GOT3 (cell line): ENCODE results near the gene RFXANK.
"Not testable (repeated sequence)": the region's sequence is repeated elsewhere in the genome, so short reads cannot be mapped to it uniquely, and the experiment has no call there.

Experiments used
- DNase-seq: peaks from one replicate; lab custom pipeline; 2025; ENCODE audit warnings: mixed read lengths; lab: John Stamatoyannopoulos, UW

Gene RFXANK, protein sequence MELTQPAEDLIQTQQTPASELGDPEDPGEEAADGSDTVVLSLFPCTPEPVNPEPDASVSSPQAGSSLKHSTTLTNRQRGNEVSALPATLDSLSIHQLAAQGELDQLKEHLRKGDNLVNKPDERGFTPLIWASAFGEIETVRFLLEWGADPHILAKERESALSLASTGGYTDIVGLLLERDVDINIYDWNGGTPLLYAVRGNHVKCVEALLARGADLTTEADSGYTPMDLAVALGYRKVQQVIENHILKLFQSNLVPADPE

GRCh38 chr19:19192078-19192882 lies at the start of gene RFXANK, which contains the start of gene BORCS8:
TSS of gene RFXANK (plus strand) at chr19:19192258. CDS start at chr19:19193947, 1,689 bp downstream.
TSS of gene BORCS8 (minus strand) at chr19:19192152. CDS start at chr19:19192117, 35 bp downstream.
- DNase-seq, result peak; percentile 93

DNA sequence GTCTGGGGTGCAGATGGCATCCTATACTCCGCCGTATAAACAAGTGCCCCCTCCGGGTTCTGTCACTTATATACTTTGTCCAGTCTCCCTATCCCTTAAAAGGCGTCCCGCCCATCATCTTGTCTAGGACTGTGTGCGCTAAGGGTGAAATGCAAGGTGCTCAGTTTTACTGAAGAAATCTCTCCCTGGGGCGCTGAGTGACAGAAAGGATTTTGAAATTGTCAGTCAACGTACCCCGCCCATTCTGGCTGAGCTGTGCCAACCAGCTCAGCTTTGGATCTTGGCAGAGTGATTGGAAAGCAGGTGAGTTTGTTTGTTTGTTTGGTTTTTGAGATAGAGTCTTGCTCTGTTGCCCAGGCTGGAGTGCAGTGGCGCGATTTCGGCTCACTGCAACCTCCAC lies 49.7 kb upstream of the RFXANK start:
- DNase-seq, result no peak

- DNase-seq, result no peak
These were observed 46.8 kb upstream of the RFXANK start for GRCh38 chr19:19145281-19145680.

DNA sequence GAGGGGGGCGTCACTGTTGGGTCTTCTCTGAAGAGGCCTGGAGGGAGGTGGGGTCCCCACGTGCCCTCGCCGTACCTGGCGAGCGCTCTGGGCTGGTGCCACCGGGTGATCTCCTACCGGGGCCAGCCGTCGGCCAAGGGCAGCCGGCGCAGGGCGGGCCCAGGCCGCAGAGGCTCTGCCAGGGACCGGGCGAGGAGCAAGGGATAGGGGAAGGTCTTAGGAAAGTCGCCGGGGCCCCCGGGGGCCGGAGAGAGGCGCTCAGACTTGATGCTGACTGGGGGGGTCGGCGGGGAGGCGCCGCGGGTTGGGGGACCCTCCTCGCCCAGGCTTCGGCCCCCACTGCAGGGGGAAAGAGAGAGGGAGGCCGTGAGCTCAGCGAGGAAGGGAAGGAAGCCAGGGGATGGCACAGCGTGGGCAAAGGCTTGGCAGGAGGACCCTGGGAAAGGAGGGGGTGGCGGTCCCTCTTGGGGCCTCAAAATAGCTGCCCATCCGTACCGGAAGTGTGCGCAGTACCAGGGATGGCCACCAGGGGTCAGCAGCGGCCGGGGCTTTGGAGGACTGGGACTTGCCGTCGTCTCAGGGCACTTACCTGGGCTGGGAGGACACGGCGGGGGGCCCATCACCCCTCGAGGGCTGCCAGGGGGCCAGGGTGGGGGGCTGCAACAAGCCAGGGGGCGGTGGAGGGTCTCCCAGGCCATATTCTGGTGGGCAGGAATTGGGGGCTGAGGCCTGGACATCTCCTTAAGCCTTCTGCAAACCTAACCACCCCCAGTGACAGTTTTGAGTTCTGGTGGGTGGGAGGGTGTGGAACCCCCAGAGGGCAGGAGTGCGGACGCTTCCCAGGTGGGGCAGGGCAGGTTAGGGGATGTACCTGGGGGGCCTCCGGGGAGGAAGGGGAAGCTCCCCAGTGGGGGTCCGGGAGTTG lies 46.1 kb upstream of the RFXANK start:
- DNase-seq, result peak; percentile 39

GRCh38 chr19:19146865-19147264 lies 45.2 kb upstream of the RFXANK start:
- DNase-seq, result no peak

GRCh38 chr19:19147344-19147743 lies 44.7 kb upstream of the RFXANK start:
- no peak for DNase-seq

- not testable (repeated sequence) for DNase-seq
These were observed 43.6 kb upstream of the RFXANK start for GRCh38 chr19:19148504-19148903.

- DNase-seq, result no peak
These were observed 42.6 kb upstream of the RFXANK start for GRCh38 chr19:19149435-19149834.

DNA sequence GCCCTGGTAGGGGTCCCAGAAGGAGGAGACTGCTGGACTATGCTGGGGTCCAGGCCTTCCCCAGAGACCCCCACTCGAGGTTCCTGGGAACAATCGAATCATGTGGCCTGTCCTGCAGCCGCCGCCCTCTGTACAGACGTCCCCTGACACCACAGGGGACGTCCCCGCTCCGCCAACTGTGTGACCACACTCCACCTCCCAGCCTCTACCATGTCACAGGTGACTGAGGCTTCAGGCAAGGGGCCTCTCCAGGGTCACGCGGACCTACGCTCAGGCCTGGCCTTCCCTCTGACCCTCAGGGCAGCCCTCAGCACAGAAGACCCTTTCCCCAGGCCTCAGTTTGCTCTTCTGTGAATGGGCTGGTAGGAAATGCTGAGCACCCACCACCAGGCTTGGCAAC lies 40.6 kb upstream of the RFXANK start:
- no peak for DNase-seq

GRCh38 chr19:19152668-19153384 lies 39.2 kb upstream of the RFXANK start:
- DNase-seq, result no peak

DNA sequence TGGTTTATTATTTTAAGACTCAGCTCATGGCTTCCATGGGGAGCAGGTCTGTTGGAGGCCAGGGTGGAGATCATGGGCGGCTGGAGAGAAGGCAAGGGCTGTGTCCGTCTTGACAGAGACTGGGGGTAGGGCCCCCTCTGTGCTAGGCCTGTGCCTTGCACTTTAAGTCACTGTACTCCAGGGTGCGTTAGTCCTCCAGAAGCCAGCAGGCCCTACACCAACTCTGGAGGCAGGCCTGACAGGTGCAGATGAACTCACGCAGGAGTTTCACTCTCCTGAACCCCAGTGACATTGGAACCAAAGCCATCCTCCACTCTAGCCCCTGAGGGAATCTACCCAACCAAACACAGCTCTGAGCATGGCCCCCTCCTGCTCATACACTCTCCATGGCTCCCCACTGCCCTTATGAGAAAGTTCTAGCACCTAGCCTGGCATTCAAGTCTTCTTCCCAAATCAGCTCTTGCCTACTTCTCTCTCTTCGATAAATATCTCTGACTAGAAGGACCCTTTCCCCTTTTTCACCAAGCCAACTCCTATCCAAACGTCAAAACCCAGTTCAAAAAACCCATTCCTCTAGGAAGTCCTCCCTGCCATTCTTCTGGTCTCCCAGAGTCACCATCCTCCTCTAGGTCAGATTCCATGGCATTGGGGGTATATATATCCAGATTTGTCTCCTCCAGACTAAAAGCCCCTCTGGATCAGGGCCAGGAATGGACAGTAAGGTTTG lies 37.1 kb upstream of the RFXANK start:
- no peak for DNase-seq

DNA sequence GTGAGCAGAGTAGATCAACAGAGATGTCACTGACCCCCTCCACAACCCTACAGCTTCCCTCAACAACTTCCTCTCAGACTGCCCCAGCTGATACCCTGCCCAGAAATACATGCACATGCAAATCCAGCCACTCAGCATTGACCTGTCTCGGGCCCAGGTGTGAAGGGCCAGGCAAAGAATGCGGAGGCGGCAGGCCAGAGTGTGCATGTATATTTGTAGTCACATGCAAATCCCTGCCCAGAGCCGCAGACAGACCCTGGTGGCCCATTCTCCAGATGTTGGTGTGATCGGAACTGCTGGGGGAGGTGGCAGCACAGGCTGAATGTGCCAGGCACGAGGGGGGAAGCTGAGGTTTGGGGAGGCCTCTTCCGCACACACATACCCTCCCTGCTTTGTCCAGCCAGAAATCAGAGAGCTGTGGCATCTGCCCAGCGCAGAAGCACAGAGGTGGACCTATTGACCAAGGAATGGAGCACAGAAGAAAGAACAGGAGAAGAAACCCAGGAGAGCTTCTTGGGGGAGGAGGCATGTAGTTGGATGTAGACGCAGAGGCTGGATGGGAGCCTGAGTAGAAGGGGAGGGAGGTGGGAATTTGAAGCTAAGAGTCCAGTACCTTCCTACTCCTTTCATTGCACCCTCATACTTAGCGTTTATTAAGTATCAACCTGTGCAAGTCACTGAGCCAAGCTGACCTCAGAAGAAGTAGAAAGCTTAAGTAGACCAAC lies 36.4 kb upstream of the RFXANK start:
- DNase-seq, result no peak

- DNase-seq, result no peak
These were observed 34.2 kb upstream of the RFXANK start for GRCh38 chr19:19157808-19158207.

DNA sequence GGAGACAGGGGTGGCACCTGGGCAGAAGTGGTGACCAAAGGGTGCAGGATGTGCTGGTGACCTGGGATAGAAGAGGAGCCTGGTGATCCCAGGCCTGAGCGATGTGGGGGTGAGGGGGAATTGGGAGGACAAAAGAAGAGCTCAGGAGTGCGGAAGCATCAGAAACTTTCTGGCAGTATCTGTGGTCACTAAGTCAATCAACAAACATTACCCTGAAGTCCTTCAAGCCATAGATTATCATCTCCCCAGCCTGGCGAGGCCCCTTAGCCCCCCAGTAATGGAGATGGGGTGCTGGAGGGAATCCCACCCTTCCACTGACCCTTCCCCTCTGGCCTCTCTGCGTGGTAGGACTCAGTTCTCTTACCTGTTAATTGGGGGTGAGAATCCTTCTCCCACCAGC lies 32.5 kb upstream of the RFXANK start:
- no peak for DNase-seq

GRCh38 chr19:19160461-19161035 lies 31.5 kb upstream of the RFXANK start:
- no peak for DNase-seq

- no peak for DNase-seq
These were observed 29.6 kb upstream of the RFXANK start for GRCh38 chr19:19162495-19162894.

- DNase-seq, result no peak
These were observed 26.7 kb upstream of the RFXANK start for GRCh38 chr19:19165396-19165795.

- DNase-seq, result no peak
These were observed 24.4 kb upstream of the RFXANK start for GRCh38 chr19:19167612-19168011.

GRCh38 chr19:19169236-19170052 lies 22.6 kb upstream of the RFXANK start:
- no peak for DNase-seq
